Endothelial cell of umbilical vein (primary cell): ENCODE results near the gene ZNF365.

ENCODE experiments used
- POLR2A ChIP-seq: IDR thresholded peaks from 2 replicates; pipeline ENCODE4 v1.6.1; 2012; ENCODE audit warnings: low read depth, mild to moderate bottlenecking, control low read depth, low read length
- TF ChIP-seq, protein P1 (sequence below), 2 donors: IDR thresholded peaks; 1 replicate in 1 of 2; 2 replicates in 1 of 2; pipeline ENCODE4 v1.5.1; 2011; ENCODE audit warnings: low read length in 2 of 2, mild to moderate bottlenecking in 2 of 2, moderate library complexity in 2 of 2, control low read depth in 1 of 2, inconsistent platforms in 1 of 2, low read depth in 1 of 2; ENCODE audit not compliant: insufficient read depth in 1 of 2; ENCODE audit errors: extremely low read depth in 1 of 2

DNA sequence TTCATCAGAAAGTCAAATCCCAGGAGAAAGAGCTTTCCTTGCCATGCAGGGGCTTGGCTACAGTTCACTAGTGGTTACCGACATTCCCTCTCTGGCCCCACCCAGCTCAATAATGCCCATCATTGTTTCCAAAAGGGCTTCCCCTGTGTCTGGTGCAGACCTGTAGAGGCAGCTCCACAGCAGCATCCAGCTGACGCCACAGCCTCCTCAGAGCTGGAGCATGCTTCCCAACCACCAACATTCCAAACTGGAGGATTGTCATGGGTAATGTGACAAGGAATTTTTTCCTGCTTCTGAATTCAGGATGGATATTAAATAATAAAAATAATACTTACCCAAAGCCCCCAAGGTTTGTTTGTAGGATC, 77.4 kb downstream of the ZNF365 start:
- TF ChIP-seq, protein P1, sequence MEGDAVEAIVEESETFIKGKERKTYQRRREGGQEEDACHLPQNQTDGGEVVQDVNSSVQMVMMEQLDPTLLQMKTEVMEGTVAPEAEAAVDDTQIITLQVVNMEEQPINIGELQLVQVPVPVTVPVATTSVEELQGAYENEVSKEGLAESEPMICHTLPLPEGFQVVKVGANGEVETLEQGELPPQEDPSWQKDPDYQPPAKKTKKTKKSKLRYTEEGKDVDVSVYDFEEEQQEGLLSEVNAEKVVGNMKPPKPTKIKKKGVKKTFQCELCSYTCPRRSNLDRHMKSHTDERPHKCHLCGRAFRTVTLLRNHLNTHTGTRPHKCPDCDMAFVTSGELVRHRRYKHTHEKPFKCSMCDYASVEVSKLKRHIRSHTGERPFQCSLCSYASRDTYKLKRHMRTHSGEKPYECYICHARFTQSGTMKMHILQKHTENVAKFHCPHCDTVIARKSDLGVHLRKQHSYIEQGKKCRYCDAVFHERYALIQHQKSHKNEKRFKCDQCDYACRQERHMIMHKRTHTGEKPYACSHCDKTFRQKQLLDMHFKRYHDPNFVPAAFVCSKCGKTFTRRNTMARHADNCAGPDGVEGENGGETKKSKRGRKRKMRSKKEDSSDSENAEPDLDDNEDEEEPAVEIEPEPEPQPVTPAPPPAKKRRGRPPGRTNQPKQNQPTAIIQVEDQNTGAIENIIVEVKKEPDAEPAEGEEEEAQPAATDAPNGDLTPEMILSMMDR (IDR thresholded peaks at IDR 0.05; ENCODE audit: extremely low read depth in 1 of 2, insufficient read depth in 1 of 2, low read depth in 1 of 2, low read length in 2 of 2), result no peak
- no peak for TF ChIP-seq POLR2A
